ENCODE data around the gene CD81.

Gene CD81

GRCh38 chr11:2419638-2420501, 42.8 kb downstream of the CD81 start:
- DNase-seq (ENCODE audit: low read depth in 2 of 2, low spot score in 1 of 2), result peak in 1 of 2 donors; percentile 31

GRCh38 chr11:2420502-2421225, 43.6 kb downstream of the CD81 start:
- peak; percentile 41 to 54 for DNase-seq (ENCODE audit: low read depth in 2 of 2, low spot score in 1 of 2)

GRCh38 chr11:2421226-2421994, 44.3 kb downstream of the CD81 start:
- no peak for DNase-seq (ENCODE audit: low read depth in 2 of 2, low spot score in 1 of 2)

GRCh38 chr11:2421996-2422395, 44.9 kb downstream of the CD81 start:
- DNase-seq (ENCODE audit: low read depth in 2 of 2, low spot score in 1 of 2), result no peak

GRCh38 chr11:2422461-2423156, 45.5 kb downstream of the CD81 start:
- no peak for DNase-seq (ENCODE audit: low read depth in 2 of 2, low spot score in 1 of 2)

- DNase-seq (ENCODE audit: low read depth in 2 of 2, low spot score in 1 of 2), result no peak
These were observed 46.3 kb downstream of the CD81 start for GRCh38 chr11:2423157-2424025.

- DNase-seq (ENCODE audit: low read depth in 2 of 2, low spot score in 1 of 2), result no peak
These were observed 47.8 kb downstream of the CD81 start for GRCh38 chr11:2424811-2425495.

GRCh38 chr11:2425506-2425905, 48.4 kb downstream of the CD81 start:
- DNase-seq (ENCODE audit: low read depth in 2 of 2, low spot score in 1 of 2), result no peak

GRCh38 chr11:2426221-2426620, 49.1 kb downstream of the CD81 start:
- no peak for DNase-seq (ENCODE audit: low read depth in 2 of 2, low spot score in 1 of 2)

GRCh38 chr11:2426826-2427521, 49.9 kb downstream of the CD81 start:
- no peak for DNase-seq (ENCODE audit: low read depth in 2 of 2, low spot score in 1 of 2)

- DNase-seq (ENCODE audit: low read depth in 2 of 2, low spot score in 1 of 2), result no peak
These were observed 50.7 kb downstream of the CD81 start for GRCh38 chr11:2427721-2428321.

- DNase-seq (ENCODE audit: low read depth in 2 of 2, low spot score in 1 of 2), result peak; percentile 57 to 87
These were observed 51.2 kb downstream of the CD81 start for GRCh38 chr11:2428322-2428795.

- no peak for DNase-seq (ENCODE audit: low read depth in 2 of 2, low spot score in 1 of 2)
These were observed 54.3 kb downstream of the CD81 start for GRCh38 chr11:2431395-2431794.

- DNase-seq (ENCODE audit: low read depth in 2 of 2, low spot score in 1 of 2), result no peak
These were observed 55.1 kb downstream of the CD81 start for GRCh38 chr11:2432171-2432621.

GRCh38 chr11:2432628-2433071, 55.5 kb downstream of the CD81 start:
- no peak for DNase-seq (ENCODE audit: low read depth in 2 of 2, low spot score in 1 of 2)

- DNase-seq (ENCODE audit: low read depth in 2 of 2, low spot score in 1 of 2), result no peak
These were observed 56.2 kb downstream of the CD81 start for GRCh38 chr11:2433106-2433925.

- no peak for DNase-seq (ENCODE audit: low read depth in 2 of 2, low spot score in 1 of 2)
These were observed 56.9 kb downstream of the CD81 start for GRCh38 chr11:2434008-2434407.

All from stimulated activated CD8-positive, alpha-beta memory T cell treated with anti-CD3 and anti-CD28 coated beads, Interleukin-4, amount 100 ng/mL, for 4 hours (primary cell).